Smooth muscle cell (in vitro differentiated cells): ENCODE data around the gene GPR89A. TPM values are rescaled to one million over a fixed set of nuclear protein-coding genes. Genes with fewer than 3 reads are reported as not detected.
"Not testable (repeated sequence)": the region's sequence is repeated elsewhere in the genome, so short reads cannot be mapped to it uniquely, and the experiment has no call there.

ENCODE experiments used
- DNase-seq: peaks from one replicate; lab custom pipeline; 2025; ENCODE audit not compliant: unreplicated experiment; lab: John Stamatoyannopoulos, UW
- H2AFZ ChIP-seq: fragments of 200-600 bp; sonication (generic); 2 replicates; pipeline ENCODE4 v1.6.0; 2016; ENCODE audit warnings: antibody characterized with exemption, low read depth, mild to moderate bottlenecking
- H3F3A ChIP-seq: fragments of 200-600 bp; sonication (generic); 2 replicates; pipeline ENCODE4 v1.6.0; 2017; ENCODE audit warnings: antibody characterized with exemption, low read depth
- H3K27ac ChIP-seq: fragments of 200-600 bp; sonication (generic); 2 replicates; pipeline ENCODE4 v1.5.1; 2016; ENCODE audit warnings: low read depth, mild to moderate bottlenecking
- H3K27me3 ChIP-seq: fragments of 200-600 bp; sonication (generic); 2 replicates; pipeline ENCODE4 v1.6.1; 2016; ENCODE audit warnings: low read depth, mild to moderate bottlenecking
- H3K36me3 ChIP-seq: fragments of 200-600 bp; sonication (generic); 2 replicates; pipeline ENCODE4 v1.5.1; 2016; ENCODE audit warnings: low read depth
- H3K4me1 ChIP-seq: fragments of 200-600 bp; sonication (generic); 2 replicates; pipeline ENCODE4 v1.5.1; 2016; ENCODE audit warnings: low read depth
- H3K4me2 ChIP-seq: fragments of 200-600 bp; sonication (generic); 2 replicates; pipeline ENCODE4 v1.6.0; 2016; ENCODE audit warnings: mild to moderate bottlenecking
- H3K4me3 ChIP-seq: fragments of 200-600 bp; sonication (generic); 2 replicates; pipeline ENCODE4 v1.5.1; 2016; ENCODE audit warnings: mild to moderate bottlenecking
- H3K79me2 ChIP-seq: fragments of 200-600 bp; sonication (generic); 2 replicates; pipeline ENCODE4 v1.6.0; 2016; ENCODE audit warnings: low read depth, mild to moderate bottlenecking
- H3K9ac ChIP-seq: fragments of 200-600 bp; sonication (generic); 2 replicates; pipeline ENCODE4 v1.6.0; 2016; ENCODE audit warnings: low read depth
- H3K9me3 ChIP-seq: fragments of 200-600 bp; sonication (generic); replicated peaks from 2 replicates; pipeline ENCODE4 v1.5.1; 2016; ENCODE audit warnings: low read depth
- H4K20me1 ChIP-seq: fragments of 200-600 bp; sonication (generic); 2 replicates; pipeline ENCODE4 v1.6.0; 2016; ENCODE audit warnings: low read depth
- WGBS: methylation state at CpG from one replicate; pipeline ENCODE4 v1.1.7; 2016; ENCODE audit warnings: low lambda C conversion rate; 5-methylcytosine and 5-hydroxymethylcytosine counted together
- polyA plus RNA-seq: library from polyadenylated mRNA; unstranded; fragments of >200 nt; fragmentation: Nextera tagmentation; extraction: Ambion mirVana; gene quantifications from 2 replicates; pipeline ENCODE4 v1.2.1, GENCODE V29; 2016
- total RNA-seq: library from RNA; depleted of rRNA; stranded (reverse); fragments of >200 nt; gene quantifications from 2 replicates; pipeline ENCODE4 v1.2.3, GENCODE V29; 2014
- TF ChIP-seq, protein P1 (sequence below): fragments of 200-600 bp; sonication (generic); IDR thresholded peaks from 2 replicates; pipeline ENCODE4 v1.5.1; 2017; ENCODE audit warnings: borderline replicate concordance, mild to moderate bottlenecking, antibody characterized with exemption; ENCODE audit not compliant: insufficient read depth, poor library complexity, severe bottlenecking

GPR89A gene
- total and polyA plus RNA-seq, 2 experiments from 2014 or later, result 18.4 to 41.0 TPM

- H2AFZ ChIP-seq, result peak overlapping the region; percentile 29
These were observed 109.0 kb downstream of the GPR89A start for GRCh38 chr1:145716641-145717345.

DNA sequence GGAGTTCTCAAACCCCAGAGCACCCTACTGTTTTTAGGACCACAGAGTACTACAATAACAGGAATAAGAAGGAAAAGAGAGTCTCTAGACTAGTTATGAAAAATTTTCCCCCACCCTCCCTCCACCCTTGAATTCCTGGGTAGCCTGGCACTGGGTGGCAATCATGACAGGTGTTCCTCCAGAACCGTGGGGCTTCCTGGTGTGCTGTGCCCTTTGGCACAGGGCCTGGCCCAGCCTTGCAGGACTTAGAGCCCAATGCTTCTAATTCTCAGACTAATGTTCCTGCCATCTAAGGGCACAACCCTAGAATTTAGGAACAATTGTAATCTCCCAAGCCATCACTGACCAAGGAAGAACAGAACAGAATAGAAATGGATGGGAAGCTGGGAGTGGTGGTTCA, 110.0 kb downstream of the GPR89A start:
- Histone ChIP-seq H3K36me3 (no peaks in the 10 kb centered on the region), H3K4me3 (no peak overlapping the region), H3K27me3 (no peaks in the 10 kb centered on the region), H3K4me2 (no peak overlapping the region), H3F3A (no peaks in the 10 kb centered on the region), H2AFZ (no peak overlapping the region), H3K4me1 (peaks cover 6% of the 10 kb centered on the region), H3K9me3 (no peaks in the 10 kb centered on the region), H3K79me2 (no peaks in the 10 kb centered on the region), H3K27ac (no peak overlapping the region), H3K9ac (no peak overlapping the region), H4K20me1 (no peaks in the 10 kb centered on the region)
- TF ChIP-seq, protein P1, sequence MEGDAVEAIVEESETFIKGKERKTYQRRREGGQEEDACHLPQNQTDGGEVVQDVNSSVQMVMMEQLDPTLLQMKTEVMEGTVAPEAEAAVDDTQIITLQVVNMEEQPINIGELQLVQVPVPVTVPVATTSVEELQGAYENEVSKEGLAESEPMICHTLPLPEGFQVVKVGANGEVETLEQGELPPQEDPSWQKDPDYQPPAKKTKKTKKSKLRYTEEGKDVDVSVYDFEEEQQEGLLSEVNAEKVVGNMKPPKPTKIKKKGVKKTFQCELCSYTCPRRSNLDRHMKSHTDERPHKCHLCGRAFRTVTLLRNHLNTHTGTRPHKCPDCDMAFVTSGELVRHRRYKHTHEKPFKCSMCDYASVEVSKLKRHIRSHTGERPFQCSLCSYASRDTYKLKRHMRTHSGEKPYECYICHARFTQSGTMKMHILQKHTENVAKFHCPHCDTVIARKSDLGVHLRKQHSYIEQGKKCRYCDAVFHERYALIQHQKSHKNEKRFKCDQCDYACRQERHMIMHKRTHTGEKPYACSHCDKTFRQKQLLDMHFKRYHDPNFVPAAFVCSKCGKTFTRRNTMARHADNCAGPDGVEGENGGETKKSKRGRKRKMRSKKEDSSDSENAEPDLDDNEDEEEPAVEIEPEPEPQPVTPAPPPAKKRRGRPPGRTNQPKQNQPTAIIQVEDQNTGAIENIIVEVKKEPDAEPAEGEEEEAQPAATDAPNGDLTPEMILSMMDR, result no peak
- no peak for DNase-seq
- WGBS, result 90% methylated on average over 1 of the region's 1 CpG

More at GRCh38 chr1:145716641-145717345, 109.0 kb downstream of the GPR89A start:
- DNase-seq, result no peak
- no peak overlapping the region for H3K4me3 ChIP-seq
- H3K79me2 ChIP-seq, result no peaks in the 10 kb centered on the region
- 55% methylated on average over 10 of the region's 10 CpGs for WGBS
- no peaks in the 10 kb centered on the region for H4K20me1 ChIP-seq
- H3K27me3 ChIP-seq, result no peaks in the 10 kb centered on the region
- H3K4me1 ChIP-seq, result peaks cover 6% of the 10 kb centered on the region
- H3K36me3 ChIP-seq, result no peaks in the 10 kb centered on the region
- H3K9ac ChIP-seq, result no peak overlapping the region
- no peaks in the 10 kb centered on the region for H3K9me3 ChIP-seq
- H3K4me2 ChIP-seq, result no peak overlapping the region
- no peaks in the 10 kb centered on the region for H3F3A ChIP-seq
- TF ChIP-seq, protein P1, result no peak
- H3K27ac ChIP-seq, result no peak overlapping the region

DNA sequence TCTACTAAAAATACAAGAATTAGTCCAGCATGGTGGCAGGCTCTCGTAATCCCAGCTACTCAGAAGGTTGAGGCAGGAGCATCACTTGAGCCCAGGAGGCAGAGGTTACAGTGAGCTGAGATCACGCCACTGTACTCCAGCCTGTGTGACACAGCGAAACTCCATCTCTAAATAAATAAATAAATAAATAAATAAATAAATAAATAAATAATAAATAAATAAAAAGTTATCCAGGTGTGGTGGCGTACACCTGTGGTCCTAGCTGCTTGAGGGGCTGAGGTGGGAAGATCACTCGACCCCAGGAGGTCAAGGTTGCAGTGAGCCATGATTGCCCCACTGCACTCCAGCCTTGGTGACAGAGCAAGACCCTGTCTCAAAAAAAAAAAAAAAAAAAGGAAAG, 110.7 kb downstream of the GPR89A start:
- H3K27ac ChIP-seq, H3F3A ChIP-seq, H3K9ac ChIP-seq, H2AFZ ChIP-seq, H3K4me2 ChIP-seq, H3K4me3 ChIP-seq, H3K36me3 ChIP-seq, H3K27me3 ChIP-seq, DNase-seq, H3K79me2 ChIP-seq, H4K20me1 ChIP-seq, H3K4me1 ChIP-seq, H3K9me3 ChIP-seq: not testable (repeated sequence)
- WGBS, result 92% methylated on average over 5 of the region's 5 CpGs

- no peaks in the 10 kb centered on the region for H3F3A ChIP-seq
- H3K4me2 ChIP-seq, result peak within 1 kb of the TSS; percentile 84
- DNase-seq, result no peak
- no peaks in the 10 kb centered on the region for H3K79me2 ChIP-seq
- H3K9ac ChIP-seq, result peak within 1 kb of the TSS; percentile 2
- H3K27ac ChIP-seq, result peak within 1 kb of the TSS; percentile 7
- H3K4me1 ChIP-seq, result peaks cover 6% of the 10 kb centered on the region
- 88% methylated on average over 12 of the region's 12 CpGs for WGBS
- no peaks in the 10 kb centered on the region for H4K20me1 ChIP-seq
- H3K4me3 ChIP-seq, result no peak within 1 kb of the TSS
- no peaks in the 10 kb centered on the region for H3K9me3 ChIP-seq
- H3K36me3 ChIP-seq, result no peaks in the 10 kb centered on the region
- H2AFZ ChIP-seq, result no peak within 1 kb of the TSS
- TF ChIP-seq, protein P1, result no peak
- H3K27me3 ChIP-seq, result no peaks in the 10 kb centered on the region
These were observed 111.7 kb downstream of the GPR89A start, which contains the start of gene CD160 for GRCh38 chr1:145719230-145720079. CD160 (plus strand) TSS chr1:145719499; CDS start chr1:145728328, 8,829 bp downstream.
